HCT116 (cell line): ENCODE results near the gene SEMA3B.
A peak's percentile ranks its signal among the peaks of the same experiment; 100 is the strongest.

Experiments used
- CTCF ChIP-seq, 3 experiments: fragments of 200-600 bp in 1 of 3; sonication (generic) in 1 of 3; IDR thresholded peaks in 2 of 3; conservative IDR thresholded peaks in 1 of 3; 2 replicates each; pipeline ENCODE4 v1.5.1; 2012 to 2017; ENCODE audit warnings: low read depth in 2 of 3, low read length in 2 of 3, antibody characterized with exemption in 1 of 3, borderline replicate concordance in 1 of 3, control low read depth in 1 of 3, mild to moderate bottlenecking in 1 of 3, mixed read lengths in 1 of 3, mixed run types in 1 of 3, moderate library complexity in 1 of 3; ENCODE audit not compliant: insufficient read depth in 1 of 3
- ELF1 ChIP-seq: IDR thresholded peaks from 2 replicates; pipeline ENCODE4 v1.6.1; 2012; ENCODE audit warnings: low read depth, borderline replicate concordance
- POLR2A ChIP-seq: IDR thresholded peaks from 2 replicates; pipeline ENCODE4 v1.7.0; 2011; ENCODE audit warnings: borderline replicate concordance; ENCODE audit not compliant: insufficient read depth, insufficient read length; ENCODE audit errors: extremely low read depth
- POLR2AphosphoS5 ChIP-seq: IDR thresholded peaks from 2 replicates; pipeline ENCODE4 v1.6.1; 2011; ENCODE audit warnings: mild to moderate bottlenecking, low read depth, low read length, moderate library complexity
- REST ChIP-seq: IDR thresholded peaks from 2 replicates; pipeline ENCODE4 v1.6.1; 2012; ENCODE audit warnings: low read depth
- ZNF274 ChIP-seq: fragments of 200-500 bp; sonication (Bioruptor generic); IDR thresholded peaks from 2 replicates; pipeline ENCODE4 v1.6.1; 2014; ENCODE audit warnings: mild to moderate bottlenecking, low read depth, low read length, inconsistent platforms

DNA sequence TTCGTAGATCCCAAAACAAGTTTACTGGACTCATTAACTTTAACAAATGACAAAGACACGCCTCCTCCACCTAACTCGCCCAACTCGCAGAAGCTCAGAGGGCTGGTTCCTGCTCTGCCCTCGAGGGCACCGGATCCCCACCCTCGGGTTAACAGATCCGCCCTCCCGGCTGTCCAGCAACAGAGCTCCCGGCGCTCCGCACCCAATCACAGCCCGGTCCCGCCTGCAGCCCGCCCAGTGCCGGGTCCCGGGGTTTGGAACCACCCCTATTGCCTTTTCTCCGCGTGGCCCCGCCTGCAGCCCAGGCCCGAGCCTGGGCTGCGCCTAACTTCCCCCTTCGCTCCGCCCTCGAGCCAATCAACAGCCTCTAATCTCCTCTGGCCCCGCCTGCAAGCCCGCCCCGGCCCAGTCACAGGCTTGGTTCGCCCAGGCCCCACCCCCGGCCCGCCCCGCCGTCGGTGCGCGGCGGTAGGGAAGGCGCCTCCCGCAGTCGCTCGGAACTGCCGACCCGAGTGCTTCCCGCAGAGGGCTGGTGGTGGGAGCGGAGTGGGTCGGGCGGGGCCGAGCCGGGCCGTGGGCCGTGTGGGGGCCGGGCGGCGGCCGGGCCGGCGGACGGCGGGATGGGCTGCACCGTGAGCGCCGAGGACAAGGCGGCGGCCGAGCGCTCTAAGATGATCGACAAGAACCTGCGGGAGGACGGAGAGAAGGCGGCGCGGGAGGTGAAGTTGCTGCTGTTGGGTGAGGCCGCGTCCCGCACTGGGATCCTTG is 33.0 kb upstream of the SEMA3B start, which contains the start of gene GNAI2:
- TF ChIP-seq CTCF (IDR thresholded peaks at IDR 0.05 in 2 of 3, conservative IDR thresholded peaks at IDR 0.05 in 1 of 3; ENCODE audit: borderline replicate concordance in 1 of 3, insufficient read depth in 1 of 3, low read depth in 2 of 3, low read length in 2 of 3) (no peak), POLR2A (peak; percentile 88), POLR2AphosphoS5 (peak; percentile 96), REST (no peak), ZNF274 (no peak), ELF1 (no peak)
